HG02798 (cell line): ENCODE data around the gene HPN.
"Not testable (repeated sequence)": the region's sequence is repeated elsewhere in the genome, so short reads cannot be mapped to it uniquely, and the experiment has no call there.

Source experiments
- ATAC-seq: cut with Tn5 transposase; IDR thresholded peaks from one replicate; pipeline ENCODE4 v1.9.1; 2021; ENCODE audit warnings: mild to moderate bottlenecking; ENCODE audit not compliant: unreplicated experiment, poor library complexity

The HPN gene

GRCh38 chr19:35025969-35026368, 15.6 kb upstream of the HPN start:
- ATAC-seq = no peak

GRCh38 chr19:35026418-35026817, 15.1 kb upstream of the HPN start:
- ATAC-seq = no peak

- no peak for ATAC-seq
Measured at GRCh38 chr19:35027009-35027408, 14.5 kb upstream of the HPN start.

GRCh38 chr19:35027851-35028599, 13.5 kb upstream of the HPN start:
- no peak for ATAC-seq

GRCh38 chr19:35028600-35028885, 13.0 kb upstream of the HPN start:
- not testable (repeated sequence) for ATAC-seq

- not testable (repeated sequence) for ATAC-seq
Measured at GRCh38 chr19:35029275-35029736, 12.2 kb upstream of the HPN start.

GRCh38 chr19:35029737-35030256, 11.7 kb upstream of the HPN start:
- no peak for ATAC-seq

- no peak for ATAC-seq
Measured at GRCh38 chr19:35030257-35031071, 11.1 kb upstream of the HPN start, which contains the start of gene SCN1B. SCN1B (plus strand) TSS chr19:35030470; CDS start chr19:35030821, 351 bp downstream.

- ATAC-seq = no peak
Measured at GRCh38 chr19:35031072-35031881, 10.2 kb upstream of the HPN start.

GRCh38 chr19:35032356-35032865, 9.1 kb upstream of the HPN start:
- no peak for ATAC-seq

GRCh38 chr19:35033067-35034004, 8.2 kb upstream of the HPN start:
- no peak for ATAC-seq

- ATAC-seq = no peak
Measured at GRCh38 chr19:35034005-35034502, 7.5 kb upstream of the HPN start.

- ATAC-seq = no peak
Measured at GRCh38 chr19:35034588-35035382, 6.7 kb upstream of the HPN start.

- no peak for ATAC-seq
Measured at GRCh38 chr19:35037716-35038622, 3.6 kb upstream of the HPN start.

GRCh38 chr19:35038623-35039512, 2.7 kb upstream of the HPN start:
- ATAC-seq = no peak
